ENCODE results near the gene DNER.

Gene DNER

DNA sequence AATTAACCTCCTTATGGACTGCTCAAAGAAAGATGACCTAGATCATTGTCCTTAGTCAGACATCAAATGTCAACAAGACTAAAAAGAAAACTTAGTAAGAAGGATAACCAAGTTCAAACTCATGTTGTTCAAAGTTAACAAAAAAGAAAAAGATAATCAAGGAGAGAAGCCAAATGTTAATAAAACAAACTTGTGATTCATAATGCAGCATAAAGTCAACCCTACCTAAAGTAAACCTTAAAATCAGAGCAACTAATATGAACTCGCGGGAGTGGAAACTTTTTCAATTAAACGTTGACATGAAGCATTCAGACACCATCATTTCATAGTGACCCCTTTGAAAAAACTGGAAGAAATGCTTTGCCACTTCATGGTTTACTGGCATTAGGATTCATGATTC, 52.9 kb downstream of the DNER start:
- Histone ChIP-seq H3K4me1 (ENCODE audit: insufficient read depth, low read length) (no peaks in the 10 kb centered on the region), H3K9me3 (ENCODE audit: insufficient read depth, low read depth, low read length) (no peaks in the 10 kb centered on the region), H3K36me3 (ENCODE audit: insufficient read depth, low read length) (no peaks in the 10 kb centered on the region), H3K4me3 (ENCODE audit: low read length) (no peak overlapping the region), H3K27me3 (ENCODE audit: insufficient read depth, low read length) (no peaks in the 10 kb centered on the region), H3K27ac (ENCODE audit: low read depth, low read length) (no peak overlapping the region), H3K9ac (ENCODE audit: low read depth, low read length) (no peak overlapping the region)
- 88% methylated on average over 3 of the region's 3 CpGs for WGBS

DNA sequence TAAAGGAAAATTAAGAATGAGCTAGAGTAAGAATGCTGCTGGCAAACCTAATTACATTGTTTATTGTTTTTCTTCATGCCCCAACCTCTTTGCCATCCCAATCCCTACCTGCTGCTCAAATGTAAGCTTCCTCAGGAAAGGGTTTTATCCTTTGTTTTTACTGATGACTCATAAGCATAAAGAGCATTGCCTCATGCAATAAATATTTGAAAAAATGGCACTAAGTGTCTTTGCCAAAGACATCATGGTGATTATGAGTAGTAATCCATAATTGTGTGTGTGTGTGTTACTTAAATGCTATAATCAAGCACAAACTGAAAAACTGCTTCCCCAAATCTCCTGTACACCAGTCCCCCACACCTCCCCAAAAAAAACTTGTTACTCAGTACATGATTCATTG, 53.4 kb downstream of the DNER start:
- Histone ChIP-seq H3K4me3 (ENCODE audit: low read length) (no peak overlapping the region), H3K9me3 (ENCODE audit: insufficient read depth, low read depth, low read length) (no peaks in the 10 kb centered on the region), H3K27me3 (ENCODE audit: insufficient read depth, low read length) (no peaks in the 10 kb centered on the region), H3K27ac (ENCODE audit: low read depth, low read length) (no peak overlapping the region), H3K4me1 (ENCODE audit: insufficient read depth, low read length) (no peaks in the 10 kb centered on the region), H3K36me3 (ENCODE audit: insufficient read depth, low read length) (no peaks in the 10 kb centered on the region), H3K9ac (ENCODE audit: low read depth, low read length) (no peak overlapping the region)

DNA sequence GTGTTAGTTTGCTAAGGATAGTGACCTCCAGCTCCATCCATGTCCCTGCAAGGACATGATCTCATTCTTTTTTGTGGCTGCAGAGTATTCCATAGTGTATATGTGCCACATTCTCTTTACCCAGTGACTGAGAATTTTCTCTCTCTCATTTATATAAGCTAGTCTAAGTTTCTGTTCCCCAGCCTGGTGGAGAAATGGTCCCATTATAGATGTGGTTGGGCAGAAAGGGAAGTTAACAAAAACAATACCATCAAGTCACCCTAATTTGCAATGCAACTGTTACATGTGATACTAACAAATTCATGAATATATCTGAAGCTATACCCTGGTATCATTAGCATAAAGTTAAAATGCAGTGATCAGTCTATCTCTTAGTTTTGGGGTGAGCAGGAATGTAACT, 54.0 kb downstream of the DNER start:
- H3K27me3 ChIP-seq (ENCODE audit: insufficient read depth, low read length), result no peaks in the 10 kb centered on the region
- no peak overlapping the region for H3K4me3 ChIP-seq (ENCODE audit: low read length)
- H3K36me3 ChIP-seq (ENCODE audit: insufficient read depth, low read length), result no peaks in the 10 kb centered on the region
- no peak overlapping the region for H3K9ac ChIP-seq (ENCODE audit: low read depth, low read length)
- no peaks in the 10 kb centered on the region for H3K4me1 ChIP-seq (ENCODE audit: insufficient read depth, low read length)
- no peaks in the 10 kb centered on the region for H3K9me3 ChIP-seq (ENCODE audit: insufficient read depth, low read depth, low read length)
- H3K27ac ChIP-seq (ENCODE audit: low read depth, low read length), result no peak overlapping the region

DNA sequence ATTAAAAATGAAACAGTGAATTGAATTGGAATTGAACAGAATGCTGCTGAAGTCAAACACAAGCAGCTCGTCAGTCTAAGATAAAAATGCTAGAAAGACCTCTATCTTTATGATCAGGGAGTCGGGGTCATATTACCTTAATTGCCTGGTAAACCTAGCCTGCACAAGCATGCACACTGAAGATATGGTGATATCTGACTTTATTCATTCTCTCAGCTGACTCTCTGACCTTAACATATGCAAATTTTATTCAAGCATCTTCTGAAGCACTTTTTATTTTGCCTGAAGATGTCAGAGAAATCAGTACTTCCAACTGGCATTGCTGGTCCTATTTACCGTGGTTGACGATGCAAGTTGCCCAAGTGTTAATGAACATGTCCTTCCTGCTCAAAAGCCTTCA, 56.4 kb downstream of the DNER start:
- Histone ChIP-seq H3K36me3 (ENCODE audit: insufficient read depth, low read length) (no peaks in the 10 kb centered on the region), H3K27me3 (ENCODE audit: insufficient read depth, low read length) (no peaks in the 10 kb centered on the region), H3K27ac (ENCODE audit: low read depth, low read length) (no peak overlapping the region), H3K9me3 (ENCODE audit: insufficient read depth, low read depth, low read length) (no peaks in the 10 kb centered on the region), H3K4me1 (ENCODE audit: insufficient read depth, low read length) (no peaks in the 10 kb centered on the region), H3K9ac (ENCODE audit: low read depth, low read length) (no peak overlapping the region), H3K4me3 (ENCODE audit: low read length) (no peak overlapping the region)
- WGBS, result 92% methylated on average over 4 of the region's 4 CpGs

DNA sequence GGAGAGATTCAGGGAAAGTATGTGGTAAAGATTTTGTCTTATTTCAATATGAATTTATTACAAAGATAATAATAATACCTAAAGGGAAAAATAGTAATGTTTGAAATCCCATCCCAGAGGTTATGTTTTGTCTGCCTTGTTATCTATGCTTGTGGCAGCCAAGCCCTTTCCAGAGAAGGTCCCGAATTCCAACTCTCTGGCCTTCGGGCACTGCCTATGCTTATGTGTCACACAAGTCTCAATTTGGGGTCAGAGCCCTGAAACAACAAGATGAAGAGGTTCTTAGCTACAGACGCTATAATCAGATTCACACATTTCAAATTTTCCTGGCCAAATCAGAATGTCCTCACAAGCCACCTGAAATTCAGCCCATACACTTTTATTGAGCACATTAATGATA, 59.9 kb downstream of the DNER start:
- 98% methylated on average over 3 of the region's 3 CpGs for WGBS
- no peaks in the 10 kb centered on the region for H3K36me3 ChIP-seq (ENCODE audit: insufficient read depth, low read length)
- no peak overlapping the region for H3K27ac ChIP-seq (ENCODE audit: low read depth, low read length)
- no peak overlapping the region for H3K9ac ChIP-seq (ENCODE audit: low read depth, low read length)
- no peaks in the 10 kb centered on the region for H3K9me3 ChIP-seq (ENCODE audit: insufficient read depth, low read depth, low read length)
- H3K4me3 ChIP-seq (ENCODE audit: low read length), result no peak overlapping the region
- H3K27me3 ChIP-seq (ENCODE audit: insufficient read depth, low read length), result no peaks in the 10 kb centered on the region
- H3K4me1 ChIP-seq (ENCODE audit: insufficient read depth, low read length), result peaks cover 13% of the 10 kb centered on the region; the same call in 1 of the 2 replicates

DNA sequence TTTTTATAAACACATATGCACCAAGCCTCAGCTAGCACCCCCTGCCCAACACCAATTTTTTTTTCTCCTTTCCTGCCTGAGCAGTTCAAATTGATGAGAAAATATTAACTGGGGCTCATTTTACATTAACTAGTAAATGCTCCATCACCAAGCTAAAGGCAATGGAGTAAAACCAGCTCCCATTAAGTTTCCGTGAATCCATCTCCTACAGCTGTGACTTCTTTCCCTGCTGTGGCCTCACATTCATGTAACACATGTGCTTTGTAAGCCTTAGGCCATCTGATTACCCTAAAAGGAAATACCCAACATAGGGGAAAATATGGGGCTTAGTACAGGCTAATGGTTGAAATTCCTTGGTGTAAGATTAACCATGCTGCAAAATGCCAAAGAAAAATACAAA, 60.8 kb downstream of the DNER start:
- no peaks in the 10 kb centered on the region for H3K27me3 ChIP-seq (ENCODE audit: insufficient read depth, low read length)
- WGBS, result 91% methylated on average over 1 of the region's 1 CpG

DNA sequence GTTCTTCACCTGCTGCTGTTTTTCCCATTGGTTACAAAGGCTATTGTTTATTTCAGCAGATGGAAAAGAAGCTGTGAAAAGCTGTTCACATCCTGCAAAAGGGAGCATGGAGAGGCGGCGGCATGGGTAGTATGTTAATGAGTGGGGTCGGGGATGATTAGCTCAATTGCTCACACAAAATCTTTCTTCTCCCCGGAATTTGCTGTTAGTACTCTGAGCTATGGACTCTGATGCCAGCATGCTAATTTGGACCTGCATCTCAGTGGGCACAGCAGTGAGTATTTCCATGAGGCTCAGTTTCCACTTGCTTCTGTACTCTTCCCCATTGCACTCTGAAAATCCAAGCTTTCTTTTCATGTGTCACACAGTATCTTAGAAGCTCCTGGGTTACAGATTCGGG, 61.6 kb downstream of the DNER start:
- Histone ChIP-seq H3K27me3 (ENCODE audit: insufficient read depth, low read length) (no peaks in the 10 kb centered on the region), H3K27ac (ENCODE audit: low read depth, low read length) (no peak overlapping the region), H3K4me1 (ENCODE audit: insufficient read depth, low read length) (peaks cover 13% of the 10 kb centered on the region; the same call in 1 of the 2 replicates), H3K9ac (ENCODE audit: low read depth, low read length) (no peak overlapping the region), H3K4me3 (ENCODE audit: low read length) (no peak overlapping the region), H3K36me3 (ENCODE audit: insufficient read depth, low read length) (no peaks in the 10 kb centered on the region), H3K9me3 (ENCODE audit: insufficient read depth, low read depth, low read length) (no peaks in the 10 kb centered on the region)
- WGBS, result 79% methylated on average over 5 of the region's 5 CpGs

More for the DNA sequence above, 60.8 kb downstream of the DNER start:
- H3K27ac ChIP-seq (ENCODE audit: low read depth, low read length), result no peak overlapping the region
- no peak overlapping the region for H3K4me3 ChIP-seq (ENCODE audit: low read length)
- no peak overlapping the region for H3K9ac ChIP-seq (ENCODE audit: low read depth, low read length)
- no peaks in the 10 kb centered on the region for H3K9me3 ChIP-seq (ENCODE audit: insufficient read depth, low read depth, low read length)
- peaks cover 13% of the 10 kb centered on the region; the same call in 1 of the 2 replicates for H3K4me1 ChIP-seq (ENCODE audit: insufficient read depth, low read length)
- no peaks in the 10 kb centered on the region for H3K36me3 ChIP-seq (ENCODE audit: insufficient read depth, low read length)

DNA sequence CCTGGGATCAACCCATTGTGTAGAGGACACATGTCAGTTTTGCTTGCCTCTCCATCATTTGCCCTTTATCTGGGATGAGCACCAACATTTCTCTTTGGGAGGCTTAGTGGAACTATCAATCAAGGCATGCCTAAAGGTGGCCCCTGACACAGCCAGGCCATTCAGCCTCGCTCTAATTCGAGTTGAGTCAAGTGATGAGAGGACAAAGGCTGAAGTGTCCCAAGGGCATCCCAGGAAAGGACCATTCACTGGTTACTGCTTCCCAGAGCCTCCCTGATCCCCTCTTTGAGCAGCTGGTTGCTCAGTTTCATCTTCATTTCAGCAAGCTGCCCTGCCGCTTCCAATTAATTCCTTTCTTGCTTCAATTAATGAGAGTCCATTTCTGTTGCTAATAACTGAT, 63.5 kb downstream of the DNER start:
- H3K36me3 ChIP-seq (ENCODE audit: insufficient read depth, low read length), result no peaks in the 10 kb centered on the region
- no peak overlapping the region for H3K4me3 ChIP-seq (ENCODE audit: low read length)
- no peaks in the 10 kb centered on the region for H3K27me3 ChIP-seq (ENCODE audit: insufficient read depth, low read length)
- H3K27ac ChIP-seq (ENCODE audit: low read depth, low read length), result no peak overlapping the region
- H3K4me1 ChIP-seq (ENCODE audit: insufficient read depth, low read length), result peaks cover 13% of the 10 kb centered on the region; the same call in 1 of the 2 replicates
- no peak overlapping the region for H3K9ac ChIP-seq (ENCODE audit: low read depth, low read length)
- no peaks in the 10 kb centered on the region for H3K9me3 ChIP-seq (ENCODE audit: insufficient read depth, low read depth, low read length)
- 95% methylated on average over 3 of the region's 3 CpGs for WGBS

DNA sequence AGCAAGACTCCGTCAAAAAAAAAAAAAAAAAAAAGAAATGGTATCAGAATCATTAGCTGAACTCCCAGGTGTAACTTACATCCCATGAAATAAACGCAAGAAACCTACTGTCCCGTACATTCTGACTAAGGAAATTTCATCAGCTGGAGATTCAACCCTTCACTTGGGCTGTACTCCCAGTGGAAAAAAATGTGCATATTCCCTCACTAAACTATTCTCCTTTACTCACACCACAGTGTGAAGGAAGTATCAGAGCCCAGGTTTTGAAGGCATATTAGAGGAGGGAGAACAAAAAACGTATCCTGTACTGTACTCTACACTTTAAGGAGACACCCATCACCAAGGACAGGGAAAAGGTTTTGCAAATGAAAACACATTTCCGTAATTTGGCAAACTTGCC, 64.3 kb downstream of the DNER start:
- WGBS, result 98% methylated on average over 5 of the region's 5 CpGs
- H3K9me3 ChIP-seq (ENCODE audit: insufficient read depth, low read depth, low read length), result no peaks in the 10 kb centered on the region

DNA sequence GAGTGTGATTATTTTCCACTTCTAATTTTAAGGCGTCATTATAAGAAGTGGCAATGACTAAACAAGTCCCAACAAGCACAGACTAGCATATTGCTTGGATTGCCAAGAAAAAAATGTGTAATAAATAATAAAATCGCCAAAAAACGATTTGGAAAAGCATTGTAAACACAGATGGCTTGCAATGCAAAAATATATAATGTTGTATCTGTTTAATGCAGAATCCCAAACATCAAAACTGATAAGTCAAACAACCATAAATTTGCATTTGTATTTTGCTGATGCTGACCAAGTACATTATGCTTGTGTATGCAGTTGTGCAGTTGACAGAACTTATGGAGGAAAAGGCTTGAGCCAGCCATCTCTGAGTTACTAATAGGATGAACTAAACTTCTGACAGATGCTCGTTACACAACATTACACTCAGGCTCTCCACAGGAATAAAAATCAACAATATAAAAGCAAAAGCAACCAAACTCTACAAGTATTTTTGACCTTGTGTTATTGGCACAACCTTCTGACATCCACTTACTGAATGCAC, 68.1 kb downstream of the DNER start:
- H3K4me3 ChIP-seq (ENCODE audit: low read length), result no peak overlapping the region
- H3K27me3 ChIP-seq (ENCODE audit: insufficient read depth, low read length), result no peaks in the 10 kb centered on the region
- H3K9ac ChIP-seq (ENCODE audit: low read depth, low read length), result no peak overlapping the region
- WGBS, result 97% methylated on average over 3 of the region's 4 CpGs
- no peaks in the 10 kb centered on the region for H3K9me3 ChIP-seq (ENCODE audit: insufficient read depth, low read depth, low read length)
- H3K27ac ChIP-seq (ENCODE audit: low read depth, low read length), result no peak overlapping the region
- no peaks in the 10 kb centered on the region for H3K4me1 ChIP-seq (ENCODE audit: insufficient read depth, low read length)
- no peaks in the 10 kb centered on the region for H3K36me3 ChIP-seq (ENCODE audit: insufficient read depth, low read length)

More for the DNA sequence above, 64.3 kb downstream of the DNER start:
- no peaks in the 10 kb centered on the region for H3K27me3 ChIP-seq (ENCODE audit: insufficient read depth, low read length)
- peaks cover 13% of the 10 kb centered on the region; the same call in 1 of the 2 replicates for H3K4me1 ChIP-seq (ENCODE audit: insufficient read depth, low read length)
- H3K9ac ChIP-seq (ENCODE audit: low read depth, low read length), result no peak overlapping the region
- no peak overlapping the region for H3K4me3 ChIP-seq (ENCODE audit: low read length)
- H3K36me3 ChIP-seq (ENCODE audit: insufficient read depth, low read length), result no peaks in the 10 kb centered on the region
- no peak overlapping the region for H3K27ac ChIP-seq (ENCODE audit: low read depth, low read length)

DNA sequence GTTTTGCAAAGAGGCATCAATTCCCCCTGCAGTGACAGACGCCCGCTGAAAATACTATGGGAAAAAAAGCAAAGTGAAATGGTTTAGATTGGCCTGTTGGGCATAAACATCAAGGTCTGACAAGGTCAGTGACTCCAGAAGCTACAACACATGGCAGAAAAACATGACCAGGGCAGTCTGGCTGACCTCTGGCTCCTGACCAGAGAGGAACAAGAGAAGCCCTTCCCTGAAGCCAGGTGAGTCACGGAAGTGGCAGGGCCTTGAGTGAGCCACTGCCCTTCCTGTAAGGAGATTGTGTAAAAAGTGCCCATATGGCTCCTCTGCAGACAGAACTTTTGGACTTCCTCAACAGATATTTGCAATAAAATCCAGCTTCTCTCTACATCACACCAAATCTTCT, 72.0 kb downstream of the DNER start:
- Histone ChIP-seq H3K4me1 (ENCODE audit: insufficient read depth, low read length) (no peaks in the 10 kb centered on the region), H3K27me3 (ENCODE audit: insufficient read depth, low read length) (no peaks in the 10 kb centered on the region), H3K36me3 (ENCODE audit: insufficient read depth, low read length) (no peaks in the 10 kb centered on the region), H3K4me3 (ENCODE audit: low read length) (no peak overlapping the region), H3K9me3 (ENCODE audit: insufficient read depth, low read depth, low read length) (no peaks in the 10 kb centered on the region), H3K9ac (ENCODE audit: low read depth, low read length) (no peak overlapping the region), H3K27ac (ENCODE audit: low read depth, low read length) (no peak overlapping the region)
- 89% methylated on average over 3 of the region's 3 CpGs for WGBS

DNA sequence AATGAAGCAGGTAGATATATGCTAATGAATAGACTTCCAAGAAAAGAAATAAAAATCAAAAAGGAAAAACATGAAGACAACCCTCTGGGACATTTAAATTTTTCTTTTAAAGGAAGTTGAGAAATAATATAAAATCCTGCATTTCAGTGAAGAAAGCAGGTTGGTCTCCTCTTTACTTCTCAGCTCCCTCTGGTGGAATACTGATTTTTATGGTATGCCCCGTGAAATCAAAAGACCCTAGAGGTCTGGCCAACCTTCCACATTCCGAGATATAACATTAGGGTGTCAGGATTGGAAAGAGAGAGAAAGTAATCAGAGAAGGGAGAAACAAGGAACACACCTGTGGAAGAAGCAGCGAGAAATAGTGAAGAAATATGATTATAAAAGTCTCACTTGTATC, 72.7 kb downstream of the DNER start:
- Histone ChIP-seq H3K4me3 (ENCODE audit: low read length) (no peak overlapping the region), H3K9me3 (ENCODE audit: insufficient read depth, low read depth, low read length) (no peaks in the 10 kb centered on the region)
- 59% methylated on average over 2 of the region's 3 CpGs for WGBS

More for the DNA sequence above, 72.7 kb downstream of the DNER start:
- Histone ChIP-seq H3K27me3 (ENCODE audit: insufficient read depth, low read length) (no peaks in the 10 kb centered on the region), H3K4me1 (ENCODE audit: insufficient read depth, low read length) (no peaks in the 10 kb centered on the region), H3K36me3 (ENCODE audit: insufficient read depth, low read length) (no peaks in the 10 kb centered on the region), H3K9ac (ENCODE audit: low read depth, low read length) (no peak overlapping the region), H3K27ac (ENCODE audit: low read depth, low read length) (no peak overlapping the region)

Data from HUES64 (cell line).